CD14-positive monocyte (primary cell): ENCODE results near the gene PRTFDC1. TPM values are rescaled to one million over a fixed set of nuclear protein-coding genes. Genes with fewer than 3 reads are reported as not detected.

Source experiments
- DNase-seq, 3 donors: peaks; one replicate each; pipeline ENCODE4 v3.0.0-alpha.2; 2011 to 2022
- H2AFZ ChIP-seq: 2 replicates; pipeline ENCODE4 v1.6.0; 2012; ENCODE audit warnings: mild to moderate bottlenecking, low read depth, low read length, inconsistent platforms; ENCODE audit not compliant: insufficient read depth, poor library complexity, severe bottlenecking
- H3K27ac ChIP-seq, 2 donors: 1 replicate in 1 of 2; 2 replicates in 1 of 2; pipeline ENCODE4 v1.5.1; 2012 to 2013; ENCODE audit warnings: low read length in 2 of 2, control low read depth in 1 of 2, inconsistent platforms in 1 of 2, low read depth in 1 of 2, mild to moderate bottlenecking in 1 of 2
- H3K27me3 ChIP-seq, 2 donors: one replicate each; pipeline versions ENCODE4 v1.6.0 to v1.6.1; 2011 to 2013; ENCODE audit warnings: low read length in 2 of 2; ENCODE audit not compliant: control insufficient read depth in 2 of 2, insufficient read depth in 2 of 2
- H3K36me3 ChIP-seq, 2 donors: replicated peaks in 1 of 2; 1 replicate in 1 of 2; 2 replicates in 1 of 2; pipeline versions ENCODE4 v1.5.1 to v1.6.1; 2012 to 2013; ENCODE audit warnings: low read length in 2 of 2, control low read depth in 1 of 2, inconsistent platforms in 1 of 2, mild to moderate bottlenecking in 1 of 2; ENCODE audit not compliant: insufficient read depth in 2 of 2, control insufficient read depth in 1 of 2
- H3K4me1 ChIP-seq, 2 donors: 1 replicate in 1 of 2; 2 replicates in 1 of 2; pipeline versions ENCODE4 v1.5.1 to v1.6.1; 2012 to 2013; ENCODE audit warnings: low read length in 2 of 2, control low read depth in 1 of 2, inconsistent platforms in 1 of 2, mild to moderate bottlenecking in 1 of 2, moderate library complexity in 1 of 2; ENCODE audit not compliant: insufficient read depth in 2 of 2, control insufficient read depth in 1 of 2
- H3K4me2 ChIP-seq: replicated peaks from 2 replicates; pipeline ENCODE3; 2012; ENCODE audit warnings: low read length, moderate library complexity, mild to moderate bottlenecking; ENCODE audit not compliant: poor library complexity, severe bottlenecking; ENCODE audit errors: extremely low read depth
- H3K4me3 ChIP-seq, 3 experiments: fragments of 200-600 bp in 1 of 3; sonication (generic) in 1 of 3; replicated peaks in 1 of 3; 1 replicate in 2 of 3; 2 replicates in 1 of 3; pipeline ENCODE4 v1.5.1; 2011 to 2013; ENCODE audit warnings: low read length in 3 of 3, mild to moderate bottlenecking in 3 of 3, control low read depth in 2 of 3, low read depth in 2 of 3, inconsistent platforms in 1 of 3, moderate library complexity in 1 of 3
- H3K79me2 ChIP-seq: 2 replicates; pipeline ENCODE4 v1.6.0; 2012; ENCODE audit warnings: mild to moderate bottlenecking, control low read depth, inconsistent platforms, low read length, moderate library complexity; ENCODE audit not compliant: insufficient read depth
- H3K9ac ChIP-seq: 2 replicates; pipeline ENCODE4 v1.6.0; 2017; ENCODE audit warnings: low read length, mild to moderate bottlenecking; ENCODE audit not compliant: insufficient read depth, poor library complexity, severe bottlenecking
- H3K9me3 ChIP-seq, 2 donors: replicated peaks in 1 of 2; 1 replicate in 1 of 2; 2 replicates in 1 of 2; pipeline versions ENCODE4 v1.5.1 to v1.6.1; 2012 to 2013; ENCODE audit warnings: low read length in 2 of 2, control low read depth in 1 of 2; ENCODE audit not compliant: control insufficient read depth in 1 of 2, insufficient read depth in 1 of 2
- H4K20me1 ChIP-seq: 2 replicates; pipeline ENCODE4 v1.6.0; 2012; ENCODE audit warnings: mild to moderate bottlenecking, low read length, control low read depth, moderate library complexity; ENCODE audit not compliant: insufficient read depth
- H3K27ac Mint-ChIP-seq, 7 donors: one replicate each; pipeline ENCODE4 v1.8.0; 2020; ENCODE audit warnings: mild to moderate bottlenecking in 7 of 7, mixed read lengths in 7 of 7, moderate library complexity in 6 of 7, inconsistent platforms in 2 of 7
- H3K27me3 Mint-ChIP-seq, 3 donors: one replicate each; pipeline ENCODE4 v1.8.0; 2021 to 2022; ENCODE audit warnings: low read depth in 3 of 3, mild to moderate bottlenecking in 3 of 3, mixed read lengths in 3 of 3, moderate library complexity in 3 of 3, inconsistent platforms in 1 of 3
- H3K36me3 Mint-ChIP-seq, 2 donors: one replicate each; pipeline ENCODE4 v1.8.0; 2020; ENCODE audit warnings: mixed read lengths in 2 of 2, inconsistent platforms in 1 of 2, mild to moderate bottlenecking in 1 of 2
- H3K4me1 Mint-ChIP-seq: one replicate; pipeline ENCODE4 v1.8.0; 2020; ENCODE audit warnings: mild to moderate bottlenecking, mixed read lengths
- H3K4me3 Mint-ChIP-seq, 2 donors: one replicate each; pipeline ENCODE4 v1.8.0; 2020; ENCODE audit warnings: mild to moderate bottlenecking in 2 of 2, mixed read lengths in 2 of 2, moderate library complexity in 1 of 2
- H3K9me3 Mint-ChIP-seq, 7 donors: one replicate each; pipeline ENCODE4 v1.8.0; 2020 to 2022; ENCODE audit warnings: mixed read lengths in 7 of 7, mild to moderate bottlenecking in 6 of 7, moderate library complexity in 6 of 7, inconsistent platforms in 2 of 7
- WGBS: methylation state at CpG from one replicate; pipeline ENCODE4 v1.1.5; 2013; ENCODE audit warnings: missing lambda C conversion rate; ENCODE audit not compliant: insufficient coverage; 5-methylcytosine and 5-hydroxymethylcytosine counted together
- intact Hi-C, 2 donors: fragments of 100-400 bp; cut with micrococcal nuclease; formaldehyde crosslinking; loops; one replicate each; pipeline versions ENCODE4 v1.15.0 to v1.15.1; 2023
- polyA plus RNA-seq, 3 donors: library from polyadenylated mRNA; depleted of rRNA in 1 of 3; unstranded in 2 of 3; stranded (reverse) in 1 of 3; fragments of 300-500 nt in 2 of 3; fragments of >200 nt in 1 of 3; fragmentation: Illumina TruSeq in 2 of 3; gene quantifications; 1 replicate in 2 of 3; 2 replicates in 1 of 3; pipeline ENCODE4 v1.2.3, GENCODE V29; 2012 to 2021
- TF ChIP-seq, protein P1 (sequence below): fragments of 200-600 bp; IDR thresholded peaks from one replicate; pipeline ENCODE4 v1.8.0; 2022; ENCODE audit warnings: antibody characterized with exemption, mild to moderate bottlenecking

The PRTFDC1 gene
- polyA plus RNA-seq, 3 donors = not detected

DNA sequence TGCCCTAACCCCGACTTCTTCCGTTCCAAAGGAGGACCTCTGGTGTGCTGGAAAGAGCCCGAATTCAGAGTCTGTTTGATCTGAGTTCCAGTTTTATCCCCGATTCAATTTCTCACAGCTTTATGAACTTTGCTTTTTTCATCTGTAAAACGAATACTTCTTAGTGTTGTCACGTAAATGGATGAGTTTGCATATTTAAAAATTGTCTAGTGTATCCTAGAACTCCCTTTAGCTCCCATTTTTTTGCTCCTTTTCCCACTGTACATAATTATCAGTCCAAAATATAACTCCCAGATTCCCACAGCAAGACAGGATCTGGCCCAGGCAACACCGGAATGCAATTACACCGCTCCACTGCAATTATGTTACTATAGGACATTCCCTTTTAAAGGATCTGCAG, 148.0 kb downstream of the PRTFDC1 start:
- Histone ChIP-seq H3K79me2 (no peaks in the 10 kb centered on the region), H3K36me3 (no peaks in the 10 kb centered on the region), H3K4me2 (no peak overlapping the region), H2AFZ (no peak overlapping the region), H3K4me1 (no peaks in the 10 kb centered on the region), H3K4me3 (no peak overlapping the region), H3K9me3 (no peaks in the 10 kb centered on the region), H3K27ac (no peak overlapping the region), H3K27me3 (no peaks in the 10 kb centered on the region), H3K9ac (no peak overlapping the region), H4K20me1 (no peaks in the 10 kb centered on the region)
- H3K27ac Mint-ChIP-seq = no peak overlapping the region
- no peak for DNase-seq
- no peaks in the 10 kb centered on the region for H3K4me1 Mint-ChIP-seq
- H3K4me3 Mint-ChIP-seq = no peak overlapping the region
- intact Hi-C loops = no loop called here
- WGBS = 97% methylated on average over 4 of the region's 8 CpGs
- H3K36me3 Mint-ChIP-seq = no peaks in the 10 kb centered on the region
- peaks cover 0 to 4% (median 0%) of the 10 kb centered on the region in 7 donors for H3K9me3 Mint-ChIP-seq
- TF ChIP-seq, protein P1, sequence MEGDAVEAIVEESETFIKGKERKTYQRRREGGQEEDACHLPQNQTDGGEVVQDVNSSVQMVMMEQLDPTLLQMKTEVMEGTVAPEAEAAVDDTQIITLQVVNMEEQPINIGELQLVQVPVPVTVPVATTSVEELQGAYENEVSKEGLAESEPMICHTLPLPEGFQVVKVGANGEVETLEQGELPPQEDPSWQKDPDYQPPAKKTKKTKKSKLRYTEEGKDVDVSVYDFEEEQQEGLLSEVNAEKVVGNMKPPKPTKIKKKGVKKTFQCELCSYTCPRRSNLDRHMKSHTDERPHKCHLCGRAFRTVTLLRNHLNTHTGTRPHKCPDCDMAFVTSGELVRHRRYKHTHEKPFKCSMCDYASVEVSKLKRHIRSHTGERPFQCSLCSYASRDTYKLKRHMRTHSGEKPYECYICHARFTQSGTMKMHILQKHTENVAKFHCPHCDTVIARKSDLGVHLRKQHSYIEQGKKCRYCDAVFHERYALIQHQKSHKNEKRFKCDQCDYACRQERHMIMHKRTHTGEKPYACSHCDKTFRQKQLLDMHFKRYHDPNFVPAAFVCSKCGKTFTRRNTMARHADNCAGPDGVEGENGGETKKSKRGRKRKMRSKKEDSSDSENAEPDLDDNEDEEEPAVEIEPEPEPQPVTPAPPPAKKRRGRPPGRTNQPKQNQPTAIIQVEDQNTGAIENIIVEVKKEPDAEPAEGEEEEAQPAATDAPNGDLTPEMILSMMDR = no peak
- H3K27me3 Mint-ChIP-seq = peaks cover 0 to 1% (median 0%) of the 10 kb centered on the region in 3 donors

GRCh38 chr10:24802378-24802777, 150.0 kb downstream of the PRTFDC1 start:
- no peak overlapping the region for H3K4me2 ChIP-seq
- H3K4me3 ChIP-seq = no peak overlapping the region
- no peaks in the 10 kb centered on the region for H3K4me1 Mint-ChIP-seq
- H3K79me2 ChIP-seq = no peaks in the 10 kb centered on the region
- no peak overlapping the region for H3K4me3 Mint-ChIP-seq
- no peaks in the 10 kb centered on the region for H4K20me1 ChIP-seq
- DNase-seq = no peak
- peaks cover 0 to 1% (median 0%) of the 10 kb centered on the region in 3 donors for H3K27me3 Mint-ChIP-seq
- H3K27ac Mint-ChIP-seq = no peak overlapping the region
- H3K9me3 ChIP-seq = no peaks in the 10 kb centered on the region
- H3K27ac ChIP-seq = no peak overlapping the region
- no peaks in the 10 kb centered on the region for H3K27me3 ChIP-seq
- H2AFZ ChIP-seq = no peak overlapping the region
- no peaks in the 10 kb centered on the region for H3K4me1 ChIP-seq
- H3K9ac ChIP-seq = no peak overlapping the region
- TF ChIP-seq, protein P1 = no peak
- no peaks in the 10 kb centered on the region for H3K36me3 ChIP-seq
- H3K9me3 Mint-ChIP-seq = peaks cover 0 to 7% (median 0%) of the 10 kb centered on the region in 7 donors
- intact Hi-C loops = no loop called here
- no CpG with 5 or more reads among the region's 2 CpGs for WGBS
- no peaks in the 10 kb centered on the region for H3K36me3 Mint-ChIP-seq
